Thymus (tissue), 11 donors: ENCODE measurements around the gene IRF2BP1. TPM values are rescaled to one million over a fixed set of nuclear protein-coding genes. Genes with fewer than 3 reads are reported as not detected.

Experiments
- DNase-seq, 9 donors: peaks; one replicate each; pipeline ENCODE4 v3.0.0-alpha.2; 2013; ENCODE audit warnings: low spot score in 9 of 9, low read depth in 6 of 9, missing footprints in 1 of 9
- H3K27ac ChIP-seq, 2 donors: one replicate each; pipeline ENCODE4 v1.5.1; 2013; ENCODE audit warnings: control low read depth in 1 of 2, low read depth in 1 of 2, low read length in 1 of 2, mild to moderate bottlenecking in 1 of 2, moderate library complexity in 1 of 2
- H3K27me3 ChIP-seq, 2 donors: one replicate each; pipeline ENCODE4 v1.5.1; 2013; ENCODE audit warnings: low read length in 1 of 2; ENCODE audit not compliant: control insufficient read depth in 2 of 2, insufficient read depth in 1 of 2
- H3K36me3 ChIP-seq, 2 donors: one replicate each; pipeline ENCODE4 v1.5.1; 2013; ENCODE audit warnings: low read length in 1 of 2, mild to moderate bottlenecking in 1 of 2, moderate library complexity in 1 of 2; ENCODE audit not compliant: control insufficient read depth in 2 of 2, insufficient read depth in 2 of 2
- H3K4me1 ChIP-seq, 2 donors: one replicate each; pipeline ENCODE4 v1.5.1; 2013; ENCODE audit warnings: low read length in 2 of 2; ENCODE audit not compliant: control insufficient read depth in 2 of 2, insufficient read depth in 2 of 2
- H3K4me3 ChIP-seq, 2 donors: one replicate each; pipeline ENCODE4 v1.5.1; 2013; ENCODE audit warnings: low read length in 2 of 2, control low read depth in 1 of 2, mild to moderate bottlenecking in 1 of 2
- H3K9me3 ChIP-seq, 2 donors: one replicate each; pipeline ENCODE4 v1.5.1; 2013; ENCODE audit warnings: low read length in 1 of 2, mild to moderate bottlenecking in 1 of 2; ENCODE audit not compliant: control insufficient read depth in 2 of 2, insufficient read depth in 1 of 2
- WGBS: extraction: QIAGEN DNeasy Blood & Tissue Kit; methylation state at CpG from one replicate; pipeline ENCODE4 v1.1.7; 2013; 5-methylcytosine and 5-hydroxymethylcytosine counted together
- polyA plus RNA-seq: library from polyadenylated mRNA; stranded (reverse); fragments of 200-250 nt; gene quantifications from one replicate; pipeline ENCODE4 v1.2.3, GENCODE V29; 2013
- total RNA-seq: library from RNA; stranded (reverse); fragments of 120-200 nt; gene quantifications from one replicate; pipeline ENCODE4 v1.2.4, GENCODE V29; 2013
- donor health status: healthy.

Gene IRF2BP1
- total and polyA plus RNA-seq, 2 donors: 12.3 to 19.3 TPM

- no peak for DNase-seq
- WGBS: 90% methylated on average over 6 of the region's 6 CpGs
- H3K9me3 ChIP-seq: no peaks in the 10 kb centered on the region
- no peak overlapping the region for H3K4me3 ChIP-seq
- H3K36me3 ChIP-seq: no peaks in the 10 kb centered on the region
- peaks cover 4 to 9% of the 10 kb centered on the region in 2 donors for H3K4me1 ChIP-seq
- peaks cover 0 to 11% of the 10 kb centered on the region in 2 donors for H3K27me3 ChIP-seq
- no peak overlapping the region for H3K27ac ChIP-seq
These were observed 39.0 kb upstream of the IRF2BP1 start for GRCh38 chr19:45924891-45925447.

GRCh38 chr19:45922281-45922680 lies 36.3 kb upstream of the IRF2BP1 start:
- no peaks in the 10 kb centered on the region for H3K9me3 ChIP-seq
- no peaks in the 10 kb centered on the region for H3K36me3 ChIP-seq
- no peaks in the 10 kb centered on the region for H3K4me1 ChIP-seq
- 69% methylated on average over 9 of the region's 9 CpGs for WGBS
- DNase-seq: no peak
- H3K27me3 ChIP-seq: peaks cover 3 to 23% of the 10 kb centered on the region in 2 donors
- H3K4me3 ChIP-seq: no peak overlapping the region
- H3K27ac ChIP-seq: no peak overlapping the region

GRCh38 chr19:45920458-45920857 lies 34.5 kb upstream of the IRF2BP1 start:
- no peaks in the 10 kb centered on the region for H3K4me1 ChIP-seq
- H3K36me3 ChIP-seq: no peaks in the 10 kb centered on the region
- peaks cover 3 to 23% of the 10 kb centered on the region in 2 donors for H3K27me3 ChIP-seq
- no peaks in the 10 kb centered on the region for H3K9me3 ChIP-seq
- no peak for DNase-seq
- H3K4me3 ChIP-seq: no peak overlapping the region
- H3K27ac ChIP-seq: no peak overlapping the region
- 79% methylated on average over 8 of the region's 8 CpGs for WGBS

GRCh38 chr19:45919678-45920077 lies 33.7 kb upstream of the IRF2BP1 start:
- no peak for DNase-seq
- Histone ChIP-seq H3K27me3 (peaks cover 3 to 27% of the 10 kb centered on the region in 2 donors), H3K4me3 (no peak overlapping the region), H3K9me3 (no peaks in the 10 kb centered on the region), H3K36me3 (no peaks in the 10 kb centered on the region), H3K27ac (no peak overlapping the region), H3K4me1 (no peaks in the 10 kb centered on the region)
- 48% methylated on average over 7 of the region's 7 CpGs for WGBS

- Histone ChIP-seq H3K9me3 (no peaks in the 10 kb centered on the region), H3K27me3 (peaks cover 3 to 36% of the 10 kb centered on the region in 2 donors), H3K36me3 (no peaks in the 10 kb centered on the region), H3K4me3 (no peak overlapping the region), H3K27ac (no peak overlapping the region), H3K4me1 (no peaks in the 10 kb centered on the region)
- WGBS: 86% methylated on average over 4 of the region's 4 CpGs
- DNase-seq: no peak
These were observed 32.8 kb upstream of the IRF2BP1 start for GRCh38 chr19:45918721-45919120.

GRCh38 chr19:45917421-45918091 lies 31.6 kb upstream of the IRF2BP1 start:
- Histone ChIP-seq H3K27ac (no peak overlapping the region), H3K4me1 (no peaks in the 10 kb centered on the region), H3K4me3 (no peak overlapping the region), H3K36me3 (no peaks in the 10 kb centered on the region), H3K27me3 (peaks cover 3 to 40% of the 10 kb centered on the region in 2 donors), H3K9me3 (no peaks in the 10 kb centered on the region)
- 65% methylated on average over 4 of the region's 4 CpGs for WGBS
- DNase-seq: no peak

- no peaks in the 10 kb centered on the region for H3K9me3 ChIP-seq
- H3K27me3 ChIP-seq: peaks cover 6 to 30% of the 10 kb centered on the region in 2 donors
- no peaks in the 10 kb centered on the region for H3K4me1 ChIP-seq
- H3K27ac ChIP-seq: no peak within 1 kb of the TSS
- DNase-seq: no peak
- 69% methylated on average over 44 of the region's 44 CpGs for WGBS
- no peak within 1 kb of the TSS for H3K4me3 ChIP-seq
- no peaks in the 10 kb centered on the region for H3K36me3 ChIP-seq
These were observed 28.2 kb upstream of the IRF2BP1 start, which contains the start of gene NANOS2 for GRCh38 chr19:45913874-45914830. TSS of gene NANOS2 (minus strand) at chr19:45914778. CDS start at chr19:45914693, 85 bp downstream.

- Histone ChIP-seq H3K27ac (no peak overlapping the region), H3K4me3 (no peak overlapping the region), H3K4me1 (no peaks in the 10 kb centered on the region), H3K9me3 (no peaks in the 10 kb centered on the region), H3K27me3 (peaks cover 2 to 26% of the 10 kb centered on the region in 2 donors), H3K36me3 (no peaks in the 10 kb centered on the region)
- no peak for DNase-seq
- WGBS: 88% methylated on average over 8 of the region's 8 CpGs
These were observed 25.4 kb upstream of the IRF2BP1 start for GRCh38 chr19:45911291-45911690.

GRCh38 chr19:45908956-45909355 lies 23.0 kb upstream of the IRF2BP1 start:
- no peak for DNase-seq
- WGBS: 91% methylated on average over 5 of the region's 5 CpGs
- Histone ChIP-seq H3K9me3 (no peaks in the 10 kb centered on the region), H3K4me3 (no peak overlapping the region), H3K36me3 (no peaks in the 10 kb centered on the region), H3K27me3 (peaks cover 2 to 22% of the 10 kb centered on the region in 2 donors), H3K4me1 (no peaks in the 10 kb centered on the region), H3K27ac (no peak overlapping the region)
